Astrocyte (in vitro differentiated cells and primary cell): ENCODE results near the gene CBX2. TPM values are rescaled to one million over a fixed set of nuclear protein-coding genes. Genes with fewer than 3 reads are reported as not detected.

Experiments used
- DNase-seq: peaks from one replicate; pipeline ENCODE4 v3.0.0-alpha.2; 2010; ENCODE audit warnings: low read depth
- FAIRE-seq: peaks from 2 replicates; lab custom pipeline; 2011; peaks lifted over from hg19 to GRCh38; lab: Jason Lieb, UNC
- H2AFZ ChIP-seq: 2 replicates; pipeline ENCODE4 v1.6.0; 2012; ENCODE audit warnings: low read depth, low read length, inconsistent platforms
- H3K27ac ChIP-seq: 2 replicates; pipeline ENCODE4 v1.5.1; 2011; ENCODE audit warnings: low read depth, low read length, inconsistent platforms
- H3K27me3 ChIP-seq: 2 replicates; pipeline ENCODE4 v1.6.0; 2011; ENCODE audit warnings: low read length, inconsistent platforms; ENCODE audit not compliant: insufficient read depth
- H3K36me3 ChIP-seq: 2 replicates; pipeline ENCODE4 v1.5.1; 2011; ENCODE audit warnings: low read length, inconsistent platforms; ENCODE audit not compliant: insufficient read depth
- H3K4me1 ChIP-seq: 2 replicates; pipeline ENCODE4 v1.5.1; 2011; ENCODE audit warnings: low read length, inconsistent platforms; ENCODE audit not compliant: insufficient read depth
- H3K4me2 ChIP-seq: 2 replicates; pipeline ENCODE4 v1.6.0; 2012; ENCODE audit warnings: low read length, inconsistent platforms
- H3K4me3 ChIP-seq: 2 replicates; pipeline ENCODE4 v1.5.1; 2011; ENCODE audit warnings: low read depth, mild to moderate bottlenecking, low read length, inconsistent platforms; ENCODE audit not compliant: insufficient read depth
- H3K79me2 ChIP-seq: 2 replicates; pipeline ENCODE4 v1.6.0; 2012; ENCODE audit warnings: mild to moderate bottlenecking, low read length, inconsistent platforms; ENCODE audit not compliant: insufficient read depth
- H3K9ac ChIP-seq: 2 replicates; pipeline ENCODE4 v1.6.0; 2012; ENCODE audit warnings: mild to moderate bottlenecking, low read length, inconsistent platforms
- H3K9me3 ChIP-seq: 2 replicates; pipeline ENCODE4 v1.5.1; 2012; ENCODE audit warnings: low read depth, mild to moderate bottlenecking, low read length, inconsistent platforms; ENCODE audit not compliant: insufficient read depth
- H4K20me1 ChIP-seq: 2 replicates; pipeline ENCODE4 v1.6.0; 2012; ENCODE audit warnings: low read length, inconsistent platforms; ENCODE audit not compliant: insufficient read depth
- H3K27ac Mint-ChIP-seq: one replicate; pipeline ENCODE4 v1.8.0; 2021; ENCODE audit warnings: mild to moderate bottlenecking, mixed read lengths; ENCODE audit not compliant: unreplicated experiment
- H3K27me3 Mint-ChIP-seq: one replicate; pipeline ENCODE4 v1.8.0; 2021; ENCODE audit warnings: low read depth, mixed read lengths; ENCODE audit not compliant: unreplicated experiment
- H3K36me3 Mint-ChIP-seq: one replicate; pipeline ENCODE4 v1.8.0; 2021; ENCODE audit warnings: low read depth, mixed read lengths; ENCODE audit not compliant: unreplicated experiment
- H3K4me1 Mint-ChIP-seq: one replicate; pipeline ENCODE4 v1.8.0; 2021; ENCODE audit warnings: low read depth, mixed read lengths; ENCODE audit not compliant: unreplicated experiment
- H3K4me3 Mint-ChIP-seq: one replicate; pipeline ENCODE4 v1.8.0; 2021; ENCODE audit warnings: mild to moderate bottlenecking, moderate library complexity, mixed read lengths; ENCODE audit not compliant: unreplicated experiment
- H3K9me3 Mint-ChIP-seq: one replicate; pipeline ENCODE4 v1.8.0; 2021; ENCODE audit warnings: mild to moderate bottlenecking, mixed read lengths; ENCODE audit not compliant: unreplicated experiment
- CTCF ChIP-seq: IDR thresholded peaks from 2 replicates; pipeline ENCODE4 v1.5.1; 2011; ENCODE audit warnings: low read depth, mild to moderate bottlenecking, inconsistent platforms, low read length, moderate library complexity; ENCODE audit not compliant: insufficient read depth
- EZH2 ChIP-seq: IDR thresholded peaks from 2 replicates; pipeline ENCODE4 v1.6.1; 2012; ENCODE audit warnings: mild to moderate bottlenecking, low read length, inconsistent platforms; ENCODE audit not compliant: insufficient read depth
- total RNA-seq: library from RNA; stranded (reverse); gene quantifications from 2 replicates; pipeline ENCODE4 v1.2.1, GENCODE V29; 2021

CBX2 gene
- total RNA-seq, 1 donor from 2014 or later, result 6.7 TPM

GRCh38 chr17:79822583-79823124 lies 44.7 kb downstream of the CBX2 start:
- Histone ChIP-seq H3K27ac (no peak overlapping the region), H3K9ac (no peak overlapping the region), H4K20me1 (no peaks in the 10 kb centered on the region), H3K79me2 (no peaks in the 10 kb centered on the region), H3K36me3 (no peaks in the 10 kb centered on the region), H3K4me3 (no peak overlapping the region), H3K9me3 (no peaks in the 10 kb centered on the region), H2AFZ (no peak overlapping the region), H3K27me3 (peaks cover 18% of the 10 kb centered on the region), H3K4me2 (no peak overlapping the region), H3K4me1 (no peaks in the 10 kb centered on the region)
- DNase-seq (no peak), FAIRE-seq (no peak)
- peak overlapping the region; percentile 12 for H3K4me3 Mint-ChIP-seq
- peaks cover 2% of the 10 kb centered on the region for H3K36me3 Mint-ChIP-seq
- H3K27ac Mint-ChIP-seq, result no peak overlapping the region
- no peaks in the 10 kb centered on the region for H3K4me1 Mint-ChIP-seq
- H3K27me3 Mint-ChIP-seq, result peaks cover 77% of the 10 kb centered on the region
- TF ChIP-seq EZH2 (no peak), CTCF (no peak)
- H3K9me3 Mint-ChIP-seq, result peaks cover 9% of the 10 kb centered on the region

GRCh38 chr17:79824234-79824633 lies 46.3 kb downstream of the CBX2 start:
- peaks cover 11% of the 10 kb centered on the region for H3K27me3 ChIP-seq
- no peak for TF ChIP-seq EZH2
- TF ChIP-seq CTCF, result no peak
- H3K27ac ChIP-seq, result no peak overlapping the region
- no peak for DNase-seq
- no peaks in the 10 kb centered on the region for H3K4me1 ChIP-seq
- Mint-ChIP-seq H3K9me3 (peaks cover 9% of the 10 kb centered on the region), H3K27me3 (peaks cover 68% of the 10 kb centered on the region), H3K4me1 (peaks cover 6% of the 10 kb centered on the region), H3K36me3 (no peaks in the 10 kb centered on the region), H3K4me3 (no peak overlapping the region), H3K27ac (no peak overlapping the region)
- H4K20me1 ChIP-seq, result no peaks in the 10 kb centered on the region
- no peak for FAIRE-seq
- no peaks in the 10 kb centered on the region for H3K36me3 ChIP-seq
- H3K9ac ChIP-seq, result no peak overlapping the region
- no peak overlapping the region for H3K4me3 ChIP-seq
- H3K9me3 ChIP-seq, result no peaks in the 10 kb centered on the region
- H3K4me2 ChIP-seq, result no peak overlapping the region
- H3K79me2 ChIP-seq, result no peaks in the 10 kb centered on the region
- no peak overlapping the region for H2AFZ ChIP-seq

DNA sequence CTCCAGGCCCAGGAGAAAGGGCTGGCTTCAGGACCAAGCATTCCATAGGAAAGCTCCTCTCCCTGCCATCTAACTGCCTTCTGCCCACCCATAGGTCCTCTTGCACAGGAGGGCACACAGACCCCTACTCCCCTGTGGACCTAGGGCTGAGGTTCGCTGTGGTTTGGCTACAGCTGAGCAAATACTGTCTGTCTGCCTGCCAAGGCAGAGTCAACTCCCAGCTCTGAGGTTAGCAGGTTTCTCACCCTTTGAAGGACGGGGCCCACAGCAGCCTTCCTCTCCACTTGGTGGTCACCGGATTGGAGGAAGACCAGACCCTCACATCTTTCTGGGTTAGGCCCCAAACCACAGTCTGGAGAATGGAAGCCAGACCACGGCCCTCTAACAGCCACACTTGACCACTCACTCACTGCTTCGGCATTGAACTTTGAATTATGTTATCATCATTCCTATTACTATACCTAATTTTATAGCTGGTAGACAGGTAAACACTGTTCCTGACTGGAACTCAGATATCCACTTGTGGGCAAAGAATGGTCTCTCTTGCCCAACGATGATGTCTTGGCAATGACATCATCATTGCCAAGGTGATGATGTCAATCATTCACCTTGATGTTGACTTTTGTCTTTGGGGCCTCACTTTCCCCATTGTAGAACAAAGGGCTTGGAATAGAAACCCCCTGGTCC lies 47.1 kb downstream of the CBX2 start:
- no peaks in the 10 kb centered on the region for H3K4me1 ChIP-seq

More for the DNA sequence above, 47.1 kb downstream of the CBX2 start:
- H3K27ac Mint-ChIP-seq, result no peak overlapping the region
- Histone ChIP-seq H3K4me3 (no peak overlapping the region), H2AFZ (no peak overlapping the region), H3K9me3 (no peaks in the 10 kb centered on the region), H3K27ac (no peak overlapping the region), H3K9ac (no peak overlapping the region), H4K20me1 (no peaks in the 10 kb centered on the region), H3K27me3 (peaks cover 6% of the 10 kb centered on the region), H3K79me2 (no peaks in the 10 kb centered on the region), H3K4me2 (no peak overlapping the region), H3K36me3 (no peaks in the 10 kb centered on the region)
- H3K36me3 Mint-ChIP-seq, result no peaks in the 10 kb centered on the region
- H3K4me3 Mint-ChIP-seq, result no peak overlapping the region
- peaks cover 62% of the 10 kb centered on the region for H3K27me3 Mint-ChIP-seq
- no peak for TF ChIP-seq CTCF
- no peak for TF ChIP-seq EZH2
- peaks cover 6% of the 10 kb centered on the region for H3K4me1 Mint-ChIP-seq
- no peak for FAIRE-seq
- no peak for DNase-seq
- peaks cover 6% of the 10 kb centered on the region for H3K9me3 Mint-ChIP-seq
